ENCODE measurements around the gene SEC11C. TPM values are rescaled to one million over a fixed set of nuclear protein-coding genes. Genes with fewer than 3 reads are reported as not detected.
"Not testable (repeated sequence)": the region's sequence is repeated elsewhere in the genome, so short reads cannot be mapped to it uniquely, and the experiment has no call there.

The SEC11C gene
- total and polyA plus RNA-seq, 2 of the 13 experiments (the other 11 are each of a cell fraction or from before 2014, with no cell fraction given): 71.9 to 297 TPM

DNA sequence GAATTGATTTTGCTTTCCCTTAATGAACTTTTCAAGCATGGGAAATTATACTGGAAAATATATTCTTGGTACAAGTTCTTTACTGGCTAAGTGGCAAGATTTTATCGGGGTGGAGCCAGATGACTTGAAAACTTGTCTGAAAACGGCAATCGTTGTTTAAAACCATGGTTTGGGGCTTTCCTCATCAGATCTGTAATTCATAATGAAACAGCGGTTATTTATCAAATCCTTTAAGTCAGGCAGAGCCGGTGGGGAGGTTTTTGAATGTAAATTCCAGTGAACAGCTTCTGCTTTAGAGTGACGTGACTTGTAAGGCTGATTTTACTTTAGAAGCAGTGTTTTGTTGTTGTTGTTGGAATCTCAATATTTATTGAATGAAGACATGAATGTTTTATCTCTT, 2.6 kb downstream of the SEC11C start:
- Histone ChIP-seq H3K4me1 (ENCODE audit: insufficient read depth, low read length) (peaks cover 39% of the 10 kb centered on the region), H3K36me3 (replicated peaks in 1 of 2; ENCODE audit: control insufficient read depth in 1 of 2, insufficient read depth in 2 of 2, low read length in 2 of 2) (0 out of 5 replicates have a peak, but pooled peaks cover 0 to under 1% of the 10 kb centered on the region in 2 experiments), H3K27ac (ENCODE audit: extremely low read length, insufficient read depth, low read length) (peak overlapping the region; percentile 83), H2AFZ (ENCODE audit: low read length) (no peak overlapping the region), H3K4me2 (ENCODE audit: low read depth, low read length) (peak overlapping the region; percentile 94), H3K79me2 (ENCODE audit: insufficient read depth, low read length) (peaks cover 61% of the 10 kb centered on the region), H4K20me1 (ENCODE audit: insufficient read depth, low read length) (no peaks in the 10 kb centered on the region; the same call in 1 of the 2 replicates), H3K27me3 (ENCODE audit: control insufficient read depth in 1 of 2, insufficient read depth in 2 of 2, low read length in 2 of 2) (no peaks in the 10 kb centered on the region; a peak in 1 of 5 replicates), H3K9me3 (ENCODE audit: low read length) (no peaks in the 10 kb centered on the region), H3K9ac (ENCODE audit: insufficient read depth, low read depth, low read length) (peak overlapping the region; percentile 66), H3K4me3 (replicated peaks in 1 of 3; ENCODE audit: insufficient read depth in 1 of 3, low read depth in 2 of 3, low read length in 3 of 3) (peak overlapping the region; percentile 50 to 61 (median 60))
- DNase-seq (ENCODE audit: low spot score) (no peak), FAIRE-seq (peak; percentile 44), ATAC-seq (no peak)
- ChIA-PET POLR2A (interaction anchor here (1.0 to 1.5 kb wide), 3 partner anchors 58 to 471 kb away, joined by 4 to 5 read pairs (median 4); partner anchors contain the start of gene MALT1), CTCF (ENCODE audit: low intra/inter-chr PET ratio, low total read pairs) (no interaction called here)
- intact Hi-C loops (cut with micrococcal nuclease; ENCODE audit: unreplicated experiment): loop anchor here (1.0 to 2.0 kb wide), 2 partner anchors 17 to 217 kb away; partner anchors contain the start of gene LMAN1
- BruUV-seq (replicated peaks): TSS peak; percentile 41
- 4% methylated on average over 6 of the region's 6 CpGs for WGBS (ENCODE audit: low lambda C conversion rate)
- no peak for TF ChIP-seq LCORL (IDR thresholded peaks at IDR 0.05)
- TF ChIP-seq LCORL (CRISPR knock-in tag; IDR thresholded peaks at IDR 0.05): peak; percentile 4; the same call in 1 of the 2 replicates
- TF ChIP-seq, protein P1, sequence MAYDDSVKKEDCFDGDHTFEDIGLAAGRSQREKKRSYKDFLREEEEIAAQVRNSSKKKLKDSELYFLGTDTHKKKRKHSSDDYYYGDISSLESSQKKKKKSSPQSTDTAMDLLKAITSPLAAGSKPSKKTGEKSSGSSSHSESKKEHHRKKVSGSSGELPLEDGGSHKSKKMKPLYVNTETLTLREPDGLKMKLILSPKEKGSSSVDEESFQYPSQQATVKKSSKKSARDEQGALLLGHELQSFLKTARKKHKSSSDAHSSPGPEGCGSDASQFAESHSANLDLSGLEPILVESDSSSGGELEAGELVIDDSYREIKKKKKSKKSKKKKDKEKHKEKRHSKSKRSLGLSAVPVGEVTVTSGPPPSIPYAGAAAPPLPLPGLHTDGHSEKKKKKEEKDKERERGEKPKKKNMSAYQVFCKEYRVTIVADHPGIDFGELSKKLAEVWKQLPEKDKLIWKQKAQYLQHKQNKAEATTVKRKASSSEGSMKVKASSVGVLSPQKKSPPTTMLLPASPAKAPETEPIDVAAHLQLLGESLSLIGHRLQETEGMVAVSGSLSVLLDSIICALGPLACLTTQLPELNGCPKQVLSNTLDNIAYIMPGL (CRISPR knock-in tag; IDR thresholded peaks at IDR 0.05; ENCODE audit: borderline replicate concordance in 1 of 2, low read depth in 1 of 2): no peak
- in situ Hi-C loops (cut with HindIII; ENCODE audit: extremely low pct_ligation_motif_present, low pct_unique_long_range_greater_than_20kb): no loop called here

DNA sequence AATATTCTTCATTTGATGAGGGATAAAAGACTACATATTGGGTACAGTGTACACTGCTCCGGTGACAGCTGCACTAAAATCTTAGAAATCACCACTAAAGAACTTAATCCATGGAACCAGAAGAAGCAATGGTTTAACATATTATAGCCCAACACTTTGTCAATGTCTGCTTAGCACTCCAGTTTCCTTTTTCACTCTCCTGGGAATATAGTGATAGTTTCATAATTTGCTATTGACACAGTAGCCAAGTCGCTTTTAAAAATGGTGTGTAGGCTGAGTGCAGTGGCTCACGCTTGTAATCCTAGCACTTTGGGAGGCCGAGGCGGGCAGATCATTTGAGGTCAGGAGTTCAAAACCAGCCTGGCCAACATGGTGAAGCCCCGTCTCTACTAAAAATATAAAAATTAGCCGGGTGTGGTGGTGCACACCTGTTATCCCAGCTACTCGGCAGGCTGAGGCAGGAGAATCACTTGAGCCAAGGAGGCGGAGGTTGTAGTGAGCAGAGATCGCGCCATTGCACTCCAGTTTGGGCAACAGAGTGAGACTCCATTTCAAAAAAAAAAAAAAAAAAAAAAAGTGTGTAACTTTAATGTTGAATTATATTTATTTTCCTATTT, 3.2 kb downstream of the SEC11C start:
- H3K79me2 ChIP-seq (ENCODE audit: insufficient read depth, low read length): peaks cover 67% of the 10 kb centered on the region
- H3K36me3 ChIP-seq (replicated peaks in 1 of 2; ENCODE audit: control insufficient read depth in 1 of 2, insufficient read depth in 2 of 2, low read length in 2 of 2); H3K9me3 ChIP-seq (ENCODE audit: low read length); ATAC-seq; H4K20me1 ChIP-seq (ENCODE audit: insufficient read depth, low read length); BruUV-seq (replicated peaks); FAIRE-seq; H2AFZ ChIP-seq (ENCODE audit: low read length); CTCF ChIA-PET (ENCODE audit: low intra/inter-chr PET ratio, low total read pairs); in situ Hi-C loops (cut with HindIII; ENCODE audit: extremely low pct_ligation_motif_present, low pct_unique_long_range_greater_than_20kb); H3K27me3 ChIP-seq (ENCODE audit: control insufficient read depth in 1 of 2, insufficient read depth in 2 of 2, low read length in 2 of 2); TF ChIP-seq FOXA1 (IDR thresholded peaks at IDR 0.05): not testable (repeated sequence)
- peak overlapping the region; percentile 94 for H3K4me2 ChIP-seq (ENCODE audit: low read depth, low read length)
- H3K4me1 ChIP-seq (ENCODE audit: insufficient read depth, low read length): peaks cover 39% of the 10 kb centered on the region
- peak; percentile 23 for DNase-seq (ENCODE audit: low spot score)
- intact Hi-C loops (cut with micrococcal nuclease; ENCODE audit: unreplicated experiment): loop anchor here (1.0 to 2.0 kb wide), 2 partner anchors 16 to 216 kb away; partner anchors contain the start of gene LMAN1
- 36% methylated on average over 10 of the region's 11 CpGs for WGBS (ENCODE audit: low lambda C conversion rate)
- H3K9ac ChIP-seq (ENCODE audit: insufficient read depth, low read depth, low read length): peak overlapping the region; percentile 66
- peak overlapping the region; percentile 83 for H3K27ac ChIP-seq (ENCODE audit: extremely low read length, insufficient read depth, low read length)
- POLR2A ChIA-PET: interaction anchor here (1.5 kb wide), 1 partner anchor 471 kb away, joined by 5 read pairs; the partner anchor contains the start of gene MALT1
- peak overlapping the region; percentile 50 to 61 (median 60); a peak in 5 of 6 replicates for H3K4me3 ChIP-seq (replicated peaks in 1 of 3; ENCODE audit: insufficient read depth in 1 of 3, low read depth in 2 of 3, low read length in 3 of 3)
- peak; percentile 47; the same call in 1 of the 2 replicates for TF ChIP-seq FOXA3 (CRISPR knock-in tag; IDR thresholded peaks at IDR 0.05)
- TF ChIP-seq, protein P2, sequence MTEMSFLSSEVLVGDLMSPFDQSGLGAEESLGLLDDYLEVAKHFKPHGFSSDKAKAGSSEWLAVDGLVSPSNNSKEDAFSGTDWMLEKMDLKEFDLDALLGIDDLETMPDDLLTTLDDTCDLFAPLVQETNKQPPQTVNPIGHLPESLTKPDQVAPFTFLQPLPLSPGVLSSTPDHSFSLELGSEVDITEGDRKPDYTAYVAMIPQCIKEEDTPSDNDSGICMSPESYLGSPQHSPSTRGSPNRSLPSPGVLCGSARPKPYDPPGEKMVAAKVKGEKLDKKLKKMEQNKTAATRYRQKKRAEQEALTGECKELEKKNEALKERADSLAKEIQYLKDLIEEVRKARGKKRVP (CRISPR knock-in tag; IDR thresholded peaks at IDR 0.05): 0 out of 4 replicates have a peak, but pooled peaks of 1 of the 2 experiments have one; percentile 31
- 0 out of 2 replicates have a peak, but pooled peaks have one; percentile 19 for TF ChIP-seq RARA (CRISPR knock-in tag; IDR thresholded peaks at IDR 0.05)
- TF ChIP-seq ZMYM3 (CRISPR knock-in tag; IDR thresholded peaks at IDR 0.05): peak; percentile 45; the same call in 1 of the 2 replicates
- TF ChIP-seq FOXA1 (CRISPR knock-in tag; IDR thresholded peaks at IDR 0.05): peak; percentile 61
- 0 out of 2 replicates have a peak, but pooled peaks have one; percentile 16 for TF ChIP-seq ZNF292 (CRISPR knock-in tag; IDR thresholded peaks at IDR 0.05; ENCODE audit: borderline replicate concordance, low read depth)
- TF ChIP-seq ZNF644 (CRISPR knock-in tag; IDR thresholded peaks at IDR 0.05; ENCODE audit: low read depth): peak; percentile 60; the same call in 1 of the 2 replicates
- TF ChIP-seq, protein P3, sequence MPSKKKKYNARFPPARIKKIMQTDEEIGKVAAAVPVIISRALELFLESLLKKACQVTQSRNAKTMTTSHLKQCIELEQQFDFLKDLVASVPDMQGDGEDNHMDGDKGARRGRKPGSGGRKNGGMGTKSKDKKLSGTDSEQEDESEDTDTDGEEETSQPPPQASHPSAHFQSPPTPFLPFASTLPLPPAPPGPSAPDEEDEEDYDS (CRISPR knock-in tag; IDR thresholded peaks at IDR 0.05): peak; percentile 13; the same call in 1 of the 2 replicates
- TF ChIP-seq ZNF317 (CRISPR knock-in tag; IDR thresholded peaks at IDR 0.05): 0 out of 2 replicates have a peak, but pooled peaks have one; percentile 14
